AG10803 (cell line): Measurements from ENCODE around the gene ADAT3.
"Not testable (repeated sequence)": the region's sequence is repeated elsewhere in the genome, so short reads cannot be mapped to it uniquely, and the experiment has no call there.

Experiments
- DNase-seq: peaks from one replicate; pipeline ENCODE4 v3.0.0; 2010; ENCODE audit warnings: low read depth
- H3K4me3 ChIP-seq: 2 replicates; pipeline ENCODE4 v1.5.1; 2011; ENCODE audit warnings: mild to moderate bottlenecking, low read length, control low read depth
- CTCF ChIP-seq: conservative IDR thresholded peaks from 2 replicates; pipeline ENCODE4 v1.5.1; 2011; ENCODE audit warnings: mild to moderate bottlenecking, low read length, control low read depth, inconsistent platforms

ADAT3 gene

GRCh38 chr19:1875646-1876495 lies 29.3 kb upstream of the ADAT3 start:
- peak; percentile 88 for DNase-seq
- peak overlapping the region; percentile 97 for H3K4me3 ChIP-seq
- TF ChIP-seq CTCF, result no peak

GRCh38 chr19:1876496-1877279 lies 28.5 kb upstream of the ADAT3 start:
- H3K4me3 ChIP-seq, result peak overlapping the region; percentile 97
- not testable (repeated sequence) for DNase-seq

GRCh38 chr19:1877280-1877660 lies 27.9 kb upstream of the ADAT3 start:
- not testable (repeated sequence) for H3K4me3 ChIP-seq, DNase-seq

GRCh38 chr19:1878583-1878982 lies 26.6 kb upstream of the ADAT3 start:
- not testable (repeated sequence) for DNase-seq, H3K4me3 ChIP-seq

GRCh38 chr19:1879982-1880381 lies 25.2 kb upstream of the ADAT3 start:
- H3K4me3 ChIP-seq, DNase-seq: not testable (repeated sequence)

- no peak for DNase-seq
- no peak overlapping the region for H3K4me3 ChIP-seq
- TF ChIP-seq CTCF, result no peak
Observed at GRCh38 chr19:1880611-1881392, 24.4 kb upstream of the ADAT3 start.

GRCh38 chr19:1881393-1882088 lies 23.7 kb upstream of the ADAT3 start:
- not testable (repeated sequence) for H3K4me3 ChIP-seq, DNase-seq

- TF ChIP-seq CTCF, result no peak
- no peak for DNase-seq
- no peak overlapping the region for H3K4me3 ChIP-seq
Observed at GRCh38 chr19:1882089-1882785, 23.0 kb upstream of the ADAT3 start.
